Measurements from ENCODE around the gene SLC6A20. TPM values are rescaled to one million over a fixed set of nuclear protein-coding genes. Genes with fewer than 3 reads are reported as not detected.

The SLC6A20 gene
- total RNA-seq, 1 experiment from 2014 or later = 0.09 TPM

GRCh38 chr3:45814322-45814721 lies 18.0 kb upstream of the SLC6A20 start:
- Histone ChIP-seq H2BK15ac (ENCODE audit: low read depth, low read length) (no peak overlapping the region), H2BK12ac (ENCODE audit: insufficient read length, low read depth, low read length) (no peak overlapping the region), H3K9ac (ENCODE audit: extremely low read depth, insufficient read length, low read length) (no peak overlapping the region), H3K27ac (ENCODE audit: insufficient read length, low read depth, low read length) (no peak overlapping the region), H3K56ac (ENCODE audit: insufficient read length, low read depth, low read length) (no peak overlapping the region), H3K4ac (ENCODE audit: low read depth, low read length) (no peak overlapping the region), H2AFZ (ENCODE audit: low read length) (no peak overlapping the region), H2BK120ac (ENCODE audit: low read depth, low read length, poor library complexity, severe bottlenecking) (no peak overlapping the region), H3K9me3 (ENCODE audit: control insufficient read depth, low read depth, low read length) (no peaks in the 10 kb centered on the region), H4K20me1 (ENCODE audit: control insufficient read depth, insufficient read depth, insufficient read length) (no peaks in the 10 kb centered on the region), H3T11ph (ENCODE audit: low read length) (no peak overlapping the region), H2AK5ac (ENCODE audit: insufficient read length, low read length) (no peak overlapping the region), H2BK20ac (ENCODE audit: low read depth, low read length, poor library complexity, severe bottlenecking) (no peak overlapping the region), H3K4me1 (ENCODE audit: insufficient read depth, low read length) (no peaks in the 10 kb centered on the region), H4K5ac (ENCODE audit: insufficient read length, low read depth, low read length) (no peak overlapping the region), H2BK5ac (ENCODE audit: insufficient read length, low read length) (no peak overlapping the region), H3K23me2 (ENCODE audit: insufficient read length, low read depth, low read length, poor library complexity, severe bottlenecking) (no peaks in the 10 kb centered on the region), H3K79me1 (ENCODE audit: insufficient read depth, low read depth, low read length, poor library complexity, severe bottlenecking) (no peaks in the 10 kb centered on the region), H3K14ac (ENCODE audit: insufficient read depth, low read length) (no peak overlapping the region), H4K8ac (replicated peaks; ENCODE audit: insufficient read length, low read depth, low read length) (no peak overlapping the region), H4K91ac (ENCODE audit: insufficient read length, low read depth, low read length) (no peak overlapping the region), H3K27me3 (ENCODE audit: insufficient read depth, low read length) (no peaks in the 10 kb centered on the region), H3K23ac (ENCODE audit: insufficient read length, low read depth, low read length) (no peak overlapping the region), H3K79me2 (ENCODE audit: insufficient read depth, low read length) (no peaks in the 10 kb centered on the region), H3K18ac (ENCODE audit: insufficient read length, low read depth, low read length) (no peak overlapping the region), H3K4me2 (ENCODE audit: insufficient read depth, insufficient read length, low read length) (no peak overlapping the region)
- WGBS (ENCODE audit: extremely low coverage, insufficient read length, low lambda C conversion rate) = no CpG with 5 or more reads among the region's 4 CpGs
- H3K36me3 Mint-ChIP-seq (ENCODE audit: insufficient read depth in 1 of 3, low read depth in 3 of 3) = peaks cover 0 to 5% (median 4%) of the 10 kb centered on the region in 3 experiments; a peak in 2 of 7 replicates
- H3K27me3 Mint-ChIP-seq (ENCODE audit: low read depth) = peaks cover 1% of the 10 kb centered on the region; the same call in 1 of the 2 replicates
- H3K4me1 Mint-ChIP-seq = no peaks in the 10 kb centered on the region
- DNase-seq = no peak
- H3K27ac Mint-ChIP-seq = no peak overlapping the region
- H3K9me3 Mint-ChIP-seq = peaks cover 0 to 8% of the 10 kb centered on the region in 2 experiments; a peak in 3 of 5 replicates
- no peak overlapping the region for H3K4me3 Mint-ChIP-seq
- TF ChIP-seq CTCF (conservative IDR thresholded peaks at IDR 0.05) = no peak
